KMS-11 (cell line): ENCODE results near the gene FBXO15.

Source experiments
- H2AFZ ChIP-seq: fragments of 200-600 bp; sonication (generic); 2 replicates; pipeline ENCODE4 v1.6.1; 2016; ENCODE audit warnings: antibody characterized with exemption, mixed run types, low read depth
- H3K27ac ChIP-seq: fragments of 200-600 bp; sonication (generic); 2 replicates; pipeline ENCODE4 v1.6.1; 2016; ENCODE audit warnings: mild to moderate bottlenecking, mixed run types
- H3K27me3 ChIP-seq: fragments of 200-600 bp; sonication (generic); 2 replicates; pipeline ENCODE4 v1.6.1; 2017; ENCODE audit warnings: mild to moderate bottlenecking, low read depth, mixed run types, moderate library complexity; ENCODE audit not compliant: insufficient read depth
- H3K36me3 ChIP-seq: fragments of 200-600 bp; sonication (generic); 2 replicates; pipeline ENCODE4 v1.6.1; 2017; ENCODE audit warnings: mild to moderate bottlenecking, mixed run types; ENCODE audit not compliant: insufficient read depth
- H3K4me1 ChIP-seq: fragments of 200-600 bp; sonication (generic); 2 replicates; pipeline ENCODE4 v1.6.1; 2016; ENCODE audit warnings: mild to moderate bottlenecking, low read depth, mixed run types; ENCODE audit not compliant: poor library complexity, severe bottlenecking
- H3K4me2 ChIP-seq: fragments of 200-600 bp; sonication (generic); 2 replicates; pipeline ENCODE4 v1.7.0; 2016; ENCODE audit warnings: mild to moderate bottlenecking, mixed run types
- H3K4me3 ChIP-seq: fragments of 200-600 bp; sonication (generic); IDR thresholded peaks from 2 replicates; pipeline ENCODE4 v1.6.1; 2017; ENCODE audit warnings: low read depth, low read length, mixed read lengths; ENCODE audit not compliant: insufficient read depth
- H3K79me2 ChIP-seq: fragments of 200-600 bp; sonication (generic); 2 replicates; pipeline ENCODE4 v1.6.1; 2016; ENCODE audit warnings: low read depth, mixed run types; ENCODE audit not compliant: insufficient read depth
- H3K9ac ChIP-seq: fragments of 200-600 bp; sonication (generic); 2 replicates; pipeline ENCODE4 v1.6.1; 2016; ENCODE audit warnings: mild to moderate bottlenecking, mixed run types
- H4K20me1 ChIP-seq: fragments of 200-600 bp; sonication (generic); 2 replicates; pipeline ENCODE4 v1.6.1; 2016; ENCODE audit warnings: mild to moderate bottlenecking, mixed run types; ENCODE audit not compliant: insufficient read depth
- TF ChIP-seq, protein P1 (sequence below): fragments of 200-600 bp; sonication (generic); conservative IDR thresholded peaks from 2 replicates; pipeline ENCODE4 v1.6.1; 2017; ENCODE audit warnings: low read depth, mild to moderate bottlenecking, antibody characterized with exemption, low read length, moderate library complexity, mixed read lengths

FBXO15 gene

GRCh38 chr18:74116633-74117554 is 30.7 kb downstream of the FBXO15 start:
- TF ChIP-seq, protein P1, sequence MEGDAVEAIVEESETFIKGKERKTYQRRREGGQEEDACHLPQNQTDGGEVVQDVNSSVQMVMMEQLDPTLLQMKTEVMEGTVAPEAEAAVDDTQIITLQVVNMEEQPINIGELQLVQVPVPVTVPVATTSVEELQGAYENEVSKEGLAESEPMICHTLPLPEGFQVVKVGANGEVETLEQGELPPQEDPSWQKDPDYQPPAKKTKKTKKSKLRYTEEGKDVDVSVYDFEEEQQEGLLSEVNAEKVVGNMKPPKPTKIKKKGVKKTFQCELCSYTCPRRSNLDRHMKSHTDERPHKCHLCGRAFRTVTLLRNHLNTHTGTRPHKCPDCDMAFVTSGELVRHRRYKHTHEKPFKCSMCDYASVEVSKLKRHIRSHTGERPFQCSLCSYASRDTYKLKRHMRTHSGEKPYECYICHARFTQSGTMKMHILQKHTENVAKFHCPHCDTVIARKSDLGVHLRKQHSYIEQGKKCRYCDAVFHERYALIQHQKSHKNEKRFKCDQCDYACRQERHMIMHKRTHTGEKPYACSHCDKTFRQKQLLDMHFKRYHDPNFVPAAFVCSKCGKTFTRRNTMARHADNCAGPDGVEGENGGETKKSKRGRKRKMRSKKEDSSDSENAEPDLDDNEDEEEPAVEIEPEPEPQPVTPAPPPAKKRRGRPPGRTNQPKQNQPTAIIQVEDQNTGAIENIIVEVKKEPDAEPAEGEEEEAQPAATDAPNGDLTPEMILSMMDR = peak; percentile 84
- Histone ChIP-seq H2AFZ (no peak overlapping the region), H3K27ac (no peak overlapping the region)

DNA sequence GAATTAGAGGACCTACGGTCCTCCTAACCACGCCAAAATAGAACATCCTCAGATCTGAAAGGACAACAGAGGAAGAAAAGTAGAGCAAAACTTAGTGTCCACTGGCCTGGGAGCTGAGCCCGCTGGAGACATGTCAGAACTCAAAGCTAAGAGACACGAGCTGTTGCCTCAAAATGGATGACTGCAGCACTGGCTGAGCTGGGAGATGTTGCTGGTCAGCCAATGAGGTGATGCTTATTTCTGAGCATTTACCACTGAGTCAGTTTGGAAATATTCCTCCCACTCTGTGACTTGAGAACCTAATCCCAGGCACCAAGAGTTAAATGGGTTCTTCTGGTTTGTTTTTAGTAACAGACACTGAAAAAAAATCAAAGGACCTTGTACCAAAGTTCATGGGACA is 32.6 kb downstream of the FBXO15 start:
- Histone ChIP-seq H3K27ac (no peak overlapping the region), H3K4me1 (peaks cover 4% of the 10 kb centered on the region), H3K9ac (no peak overlapping the region), H2AFZ (no peak overlapping the region), H3K36me3 (no peaks in the 10 kb centered on the region), H4K20me1 (no peaks in the 10 kb centered on the region), H3K27me3 (no peaks in the 10 kb centered on the region), H3K4me3 (no peak overlapping the region), H3K4me2 (no peak overlapping the region), H3K79me2 (no peaks in the 10 kb centered on the region)
- TF ChIP-seq, protein P1 = no peak

More at GRCh38 chr18:74116633-74117554, 30.7 kb downstream of the FBXO15 start:
- Histone ChIP-seq H3K4me1 (no peaks in the 10 kb centered on the region), H3K27me3 (no peaks in the 10 kb centered on the region), H4K20me1 (no peaks in the 10 kb centered on the region), H3K9ac (no peak overlapping the region), H3K36me3 (no peaks in the 10 kb centered on the region), H3K4me2 (no peak overlapping the region), H3K79me2 (no peaks in the 10 kb centered on the region), H3K4me3 (no peak overlapping the region)

DNA sequence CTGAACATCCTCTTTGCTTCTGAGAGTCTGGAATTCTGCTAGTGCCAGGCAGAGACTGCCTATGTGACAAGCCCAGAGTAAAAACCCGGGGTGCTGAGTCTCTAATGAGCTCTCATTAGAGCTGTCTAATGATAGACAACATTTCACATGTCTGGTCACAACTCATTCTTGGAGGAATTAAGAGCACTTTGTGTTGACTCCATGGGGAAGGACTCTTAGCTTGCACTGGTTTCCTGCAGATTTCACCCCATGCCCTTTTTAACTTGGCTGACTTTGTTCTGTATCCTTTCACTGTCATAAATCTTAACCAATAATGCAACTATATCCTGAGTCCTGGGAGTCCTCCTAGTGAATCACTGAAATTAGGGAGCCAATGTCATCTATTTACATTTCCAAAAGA is 33.5 kb downstream of the FBXO15 start:
- H3K4me3 ChIP-seq = no peak overlapping the region
- H3K4me1 ChIP-seq = peaks cover 6% of the 10 kb centered on the region
- TF ChIP-seq, protein P1 = no peak
- no peaks in the 10 kb centered on the region for H3K36me3 ChIP-seq
- H3K4me2 ChIP-seq = no peak overlapping the region
- no peak overlapping the region for H3K27ac ChIP-seq
- H4K20me1 ChIP-seq = no peaks in the 10 kb centered on the region
- H3K79me2 ChIP-seq = no peaks in the 10 kb centered on the region
- no peaks in the 10 kb centered on the region for H3K27me3 ChIP-seq
- H3K9ac ChIP-seq = no peak overlapping the region
- H2AFZ ChIP-seq = no peak overlapping the region

GRCh38 chr18:74113711-74114110 is 33.9 kb downstream of the FBXO15 start:
- TF ChIP-seq, protein P1 = no peak
- H3K9ac ChIP-seq = no peak overlapping the region
- no peak overlapping the region for H3K27ac ChIP-seq
- peaks cover 6% of the 10 kb centered on the region for H3K4me1 ChIP-seq
- no peak overlapping the region for H3K4me3 ChIP-seq
- no peaks in the 10 kb centered on the region for H4K20me1 ChIP-seq
- H3K4me2 ChIP-seq = no peak overlapping the region
- no peaks in the 10 kb centered on the region for H3K36me3 ChIP-seq
- H2AFZ ChIP-seq = no peak overlapping the region
- H3K27me3 ChIP-seq = no peaks in the 10 kb centered on the region
- H3K79me2 ChIP-seq = no peaks in the 10 kb centered on the region
